Right lobe of liver (tissue), 4 donors: ENCODE measurements around the gene CACHD1.

Experiments used
- CTCF ChIP-seq, 4 donors: fragments of 200-600 bp in 3 of 4; fragments of 450-650 bp in 1 of 4; IDR thresholded peaks; one replicate each; pipeline versions ENCODE4 v1.5.1 to v1.8.0; 2016 to 2022; ENCODE audit warnings: antibody characterized with exemption in 4 of 4, mild to moderate bottlenecking in 2 of 4
- POLR2A ChIP-seq: fragments of 450-650 bp; IDR thresholded peaks from one replicate; pipeline ENCODE4 v1.6.1; 2017; ENCODE audit warnings: antibody characterized with exemption, mild to moderate bottlenecking
- donor health status: DM: no; HTN: no; CAD: no.
- donor health status: DM: no; HTN: no; CAD: no.
- donor health status: DM: no; HTN: yes; CAD: no.

- TF ChIP-seq CTCF (IDR thresholded peaks at IDR 0.05) (no peak), POLR2A (no peak)
These were observed 221.7 kb downstream of the CACHD1 start for GRCh38 chr1:64691626-64692025.
